ENCODE data around the gene VEPH1.

Gene VEPH1

GRCh38 chr3:157526036-157526435, 22.8 kb upstream of the VEPH1 start:
- no peak for TF ChIP-seq CTCF (IDR thresholded peaks at IDR 0.05; ENCODE audit: poor library complexity, severe bottlenecking)
- DNase-seq (ENCODE audit: low spot score): no peak
- H3K4me3 ChIP-seq (ENCODE audit: severe bottlenecking): no peak overlapping the region
- no peak overlapping the region for H3K27ac ChIP-seq (ENCODE audit: poor library complexity, severe bottlenecking)
- H3K36me3 ChIP-seq (ENCODE audit: low read depth): no peaks in the 10 kb centered on the region
- no peak for ATAC-seq (ENCODE audit: low read depth)
- H3K27me3 ChIP-seq (ENCODE audit: insufficient read depth, poor library complexity, severe bottlenecking): no peaks in the 10 kb centered on the region
- H3K9me3 ChIP-seq (ENCODE audit: severe bottlenecking): no peaks in the 10 kb centered on the region
- H3K4me1 ChIP-seq (ENCODE audit: insufficient read depth, poor library complexity, severe bottlenecking): no peaks in the 10 kb centered on the region

GRCh38 chr3:157523814-157524213, 20.6 kb upstream of the VEPH1 start:
- Histone ChIP-seq H3K27ac (ENCODE audit: poor library complexity, severe bottlenecking) (no peak overlapping the region), H3K9me3 (ENCODE audit: severe bottlenecking) (no peaks in the 10 kb centered on the region), H3K4me3 (ENCODE audit: severe bottlenecking) (no peak overlapping the region), H3K4me1 (ENCODE audit: insufficient read depth, poor library complexity, severe bottlenecking) (no peaks in the 10 kb centered on the region), H3K27me3 (ENCODE audit: insufficient read depth, poor library complexity, severe bottlenecking) (no peaks in the 10 kb centered on the region), H3K36me3 (ENCODE audit: low read depth) (no peaks in the 10 kb centered on the region)
- TF ChIP-seq CTCF (IDR thresholded peaks at IDR 0.05; ENCODE audit: poor library complexity, severe bottlenecking): no peak
- ATAC-seq (ENCODE audit: low read depth): no peak
- DNase-seq (ENCODE audit: low spot score): no peak

GRCh38 chr3:157522648-157523047, 19.4 kb upstream of the VEPH1 start:
- no peak for TF ChIP-seq CTCF (IDR thresholded peaks at IDR 0.05; ENCODE audit: poor library complexity, severe bottlenecking)
- DNase-seq (ENCODE audit: low spot score) (no peak), ATAC-seq (ENCODE audit: low read depth) (no peak)
- no peaks in the 10 kb centered on the region for H3K27me3 ChIP-seq (ENCODE audit: insufficient read depth, poor library complexity, severe bottlenecking)
- H3K4me3 ChIP-seq (ENCODE audit: severe bottlenecking): no peak overlapping the region
- no peaks in the 10 kb centered on the region for H3K36me3 ChIP-seq (ENCODE audit: low read depth)
- H3K4me1 ChIP-seq (ENCODE audit: insufficient read depth, poor library complexity, severe bottlenecking): no peaks in the 10 kb centered on the region
- H3K9me3 ChIP-seq (ENCODE audit: severe bottlenecking): no peaks in the 10 kb centered on the region
- H3K27ac ChIP-seq (ENCODE audit: poor library complexity, severe bottlenecking): no peak overlapping the region

GRCh38 chr3:157520485-157521150, 17.4 kb upstream of the VEPH1 start:
- no peak for ATAC-seq (ENCODE audit: low read depth)
- no peaks in the 10 kb centered on the region for H3K27me3 ChIP-seq (ENCODE audit: insufficient read depth, poor library complexity, severe bottlenecking)
- TF ChIP-seq CTCF (IDR thresholded peaks at IDR 0.05; ENCODE audit: poor library complexity, severe bottlenecking): no peak

GRCh38 chr3:157518881-157519280, 15.7 kb upstream of the VEPH1 start:
- Histone ChIP-seq H3K4me1 (ENCODE audit: insufficient read depth, poor library complexity, severe bottlenecking) (no peaks in the 10 kb centered on the region), H3K27ac (ENCODE audit: poor library complexity, severe bottlenecking) (no peak overlapping the region), H3K4me3 (ENCODE audit: severe bottlenecking) (no peak overlapping the region), H3K36me3 (ENCODE audit: low read depth) (no peaks in the 10 kb centered on the region), H3K9me3 (ENCODE audit: severe bottlenecking) (no peaks in the 10 kb centered on the region), H3K27me3 (ENCODE audit: insufficient read depth, poor library complexity, severe bottlenecking) (no peaks in the 10 kb centered on the region)
- ATAC-seq (ENCODE audit: low read depth) (no peak), DNase-seq (ENCODE audit: low spot score) (no peak)
- no peak for TF ChIP-seq CTCF (IDR thresholded peaks at IDR 0.05; ENCODE audit: poor library complexity, severe bottlenecking)

More at GRCh38 chr3:157520485-157521150, 17.4 kb upstream of the VEPH1 start:
- no peak overlapping the region for H3K4me3 ChIP-seq (ENCODE audit: severe bottlenecking)
- H3K36me3 ChIP-seq (ENCODE audit: low read depth): no peaks in the 10 kb centered on the region
- no peak overlapping the region for H3K27ac ChIP-seq (ENCODE audit: poor library complexity, severe bottlenecking)
- no peaks in the 10 kb centered on the region for H3K4me1 ChIP-seq (ENCODE audit: insufficient read depth, poor library complexity, severe bottlenecking)
- no peaks in the 10 kb centered on the region for H3K9me3 ChIP-seq (ENCODE audit: severe bottlenecking)
- DNase-seq (ENCODE audit: low spot score): no peak

Measured in RWPE2 (cell line).